Fibroblast of villous mesenchyme (primary cell): ENCODE data around the gene ZCCHC4. TPM values are rescaled to one million over a fixed set of nuclear protein-coding genes. Genes with fewer than 3 reads are reported as not detected.
A peak's percentile ranks its signal among the peaks of the same experiment; 100 is the strongest.
"Not testable (repeated sequence)": the region's sequence is repeated elsewhere in the genome, so short reads cannot be mapped to it uniquely, and the experiment has no call there.

ENCODE experiments used
- DNase-seq: peaks from one replicate; pipeline ENCODE4 v3.0.0-alpha.2; 2010; ENCODE audit warnings: low read depth
- H3K4me3 ChIP-seq: 2 replicates; pipeline ENCODE4 v1.5.1; 2011; ENCODE audit warnings: low read depth, mild to moderate bottlenecking, low read length
- CTCF ChIP-seq: IDR thresholded peaks from 2 replicates; pipeline ENCODE4 v1.5.1; 2012; ENCODE audit warnings: low read depth, mild to moderate bottlenecking, low read length; ENCODE audit not compliant: insufficient read depth
- total RNA-seq: library from RNA; depleted of rRNA; stranded (reverse); fragments of >200 nt; gene quantifications from 2 replicates; pipeline ENCODE4 v1.2.3, GENCODE V29; 2012

The ZCCHC4 gene
- total RNA-seq, 1 donor = 15.1 TPM

- peak overlapping the region; percentile 74 for H3K4me3 ChIP-seq
- DNase-seq = no peak
- no peak for TF ChIP-seq CTCF
These were observed 774 bp downstream of the ZCCHC4 start for GRCh38 chr4:25313201-25313895.

- no peak overlapping the region for H3K4me3 ChIP-seq
- DNase-seq = no peak
- TF ChIP-seq CTCF = no peak
These were observed 7.8 kb downstream of the ZCCHC4 start for GRCh38 chr4:25320336-25320735.

- no peak overlapping the region for H3K4me3 ChIP-seq
- TF ChIP-seq CTCF = no peak
These were observed 8.2 kb downstream of the ZCCHC4 start for GRCh38 chr4:25320773-25321172.

GRCh38 chr4:25321703-25322102, 9.1 kb downstream of the ZCCHC4 start:
- DNase-seq = no peak
- no peak overlapping the region for H3K4me3 ChIP-seq
- no peak for TF ChIP-seq CTCF

More at GRCh38 chr4:25320773-25321172, 8.2 kb downstream of the ZCCHC4 start:
- peak; percentile 77 for DNase-seq

GRCh38 chr4:25328463-25328862, 15.9 kb downstream of the ZCCHC4 start:
- H3K4me3 ChIP-seq, DNase-seq: not testable (repeated sequence)

- no peak overlapping the region for H3K4me3 ChIP-seq
- DNase-seq = no peak
- no peak for TF ChIP-seq CTCF
These were observed 17.8 kb downstream of the ZCCHC4 start for GRCh38 chr4:25330335-25330734.

GRCh38 chr4:25330905-25331808, 18.6 kb downstream of the ZCCHC4 start:
- H3K4me3 ChIP-seq = peak overlapping the region; percentile 46
- DNase-seq = peak; percentile 58
- no peak for TF ChIP-seq CTCF
